Fibroblast of upper back skin (primary cell): Measurements from ENCODE around the gene POLR2I.
A peak's percentile ranks its signal among the peaks of the same experiment; 100 is the strongest.
"Not testable (repeated sequence)": the region's sequence is repeated elsewhere in the genome, so short reads cannot be mapped to it uniquely, and the experiment has no call there.

Experiments used
- DNase-seq: peaks from one replicate; pipeline ENCODE4 v3.0.0-alpha.2; 2013

POLR2I gene

DNA sequence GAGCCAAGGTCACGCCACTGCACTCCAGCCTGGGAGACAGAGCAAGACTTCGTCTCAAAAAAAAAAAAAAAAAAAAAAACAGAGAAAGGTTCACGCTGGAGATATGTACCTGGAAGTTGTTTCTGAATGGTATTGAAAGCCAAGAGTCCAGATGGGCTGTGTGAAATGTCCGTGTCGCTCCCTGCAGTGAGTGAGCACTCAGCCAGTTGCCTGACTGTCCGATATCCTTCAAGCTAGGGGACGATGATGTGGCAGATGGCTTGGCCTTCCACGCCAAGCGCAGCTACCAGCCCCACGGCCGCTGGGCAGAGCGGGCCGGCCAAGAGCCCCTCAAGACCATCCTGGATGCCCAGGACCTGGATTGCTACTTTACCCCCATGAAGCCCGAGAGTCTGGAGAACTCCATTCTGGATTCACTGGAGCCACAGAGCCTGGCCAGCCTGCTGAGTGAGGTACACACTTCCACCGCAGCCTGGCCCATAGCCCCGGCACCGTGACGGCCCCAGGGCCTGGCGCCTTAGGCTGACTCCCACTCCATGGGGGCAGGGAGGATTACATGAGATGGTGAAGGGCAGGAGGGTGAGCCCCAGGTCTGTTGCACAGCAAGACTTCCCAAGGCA lies 15.4 kb downstream of the POLR2I start:
- DNase-seq = no peak

DNA sequence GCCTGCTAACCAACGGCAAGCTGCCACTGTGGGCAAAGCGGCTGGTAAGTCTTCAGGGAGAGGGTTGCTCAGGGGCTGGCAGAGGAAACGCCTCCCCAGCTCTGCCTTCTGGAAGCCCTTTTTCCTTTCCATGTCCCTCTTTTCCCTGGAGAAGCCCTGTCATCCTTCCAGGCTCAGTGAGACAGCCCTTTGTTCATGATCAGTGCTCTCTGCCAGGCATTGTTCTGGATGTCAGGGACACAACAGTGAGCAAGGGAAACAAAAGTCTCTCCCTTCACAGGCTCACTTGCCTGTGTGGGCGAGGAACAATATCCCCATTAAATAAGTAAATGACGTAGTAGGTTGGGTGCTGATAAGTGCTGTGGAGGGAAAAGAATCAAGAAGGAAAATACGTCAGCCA lies 17.6 kb downstream of the POLR2I start:
- DNase-seq = no peak

DNA sequence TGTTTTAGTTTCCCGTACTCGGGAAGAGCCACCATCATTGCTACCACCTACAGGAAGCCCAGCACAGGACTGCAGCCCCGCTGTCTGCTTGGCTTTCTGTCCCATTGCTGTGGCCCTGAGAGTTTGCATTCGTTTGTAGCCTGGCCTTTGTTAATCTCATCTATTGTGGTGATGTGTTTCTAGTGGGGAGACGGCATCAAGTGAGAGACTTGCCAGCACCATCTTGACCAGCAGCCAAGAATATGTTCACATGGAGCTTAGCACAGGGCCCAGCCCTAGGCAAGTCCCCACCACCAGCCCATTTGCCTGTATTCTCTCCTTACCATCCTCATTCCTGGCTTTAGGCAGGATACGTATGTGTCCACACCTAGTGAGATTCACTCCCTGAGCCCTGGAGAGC lies 21.0 kb downstream of the POLR2I start:
- DNase-seq = no peak

DNA sequence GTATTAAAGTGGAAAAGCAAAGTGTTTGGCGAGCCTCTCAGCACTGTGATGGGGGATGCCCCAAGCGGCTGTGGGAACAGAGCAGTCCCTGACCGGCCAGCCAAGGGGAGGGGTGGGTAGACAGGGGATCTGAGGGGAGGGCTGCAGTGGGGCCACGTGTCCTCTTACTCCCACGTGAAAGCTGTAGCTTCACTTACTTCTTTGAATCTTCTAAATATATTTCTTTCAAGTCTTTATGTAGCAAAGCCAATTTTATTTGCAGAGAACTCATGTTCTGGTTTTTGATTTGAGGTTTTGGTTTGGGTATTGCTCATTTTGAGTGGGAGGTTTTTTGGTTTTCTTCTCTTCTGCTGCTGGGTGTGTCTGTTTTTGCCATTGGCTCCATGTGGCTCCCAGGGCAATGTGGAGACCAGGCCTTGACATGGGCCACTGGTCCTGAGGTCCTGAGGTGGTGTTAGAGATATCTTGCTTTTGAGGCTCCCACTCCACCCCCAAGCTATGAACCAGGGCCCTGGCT lies 21.5 kb downstream of the POLR2I start:
- DNase-seq = no peak

DNA sequence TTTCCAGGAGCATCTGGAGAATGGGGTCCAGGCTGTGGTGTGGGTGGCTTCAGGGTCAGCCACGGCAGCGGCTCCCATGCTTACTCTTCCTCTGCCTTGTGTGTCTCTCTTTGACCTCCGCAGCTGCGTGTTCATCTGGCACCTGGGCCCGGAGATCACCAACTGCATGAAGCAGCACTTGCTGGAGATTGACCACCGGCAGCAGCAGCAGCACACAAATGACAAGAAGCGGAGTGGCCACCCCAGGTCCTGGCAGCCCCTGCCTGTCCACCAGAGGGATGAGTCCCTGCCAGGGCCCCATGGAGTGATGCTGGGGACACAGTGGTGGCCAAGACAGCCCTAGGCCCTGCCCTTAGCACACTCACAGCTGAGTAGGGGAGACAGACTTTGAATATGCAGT lies 22.1 kb downstream of the POLR2I start:
- no peak for DNase-seq

DNA sequence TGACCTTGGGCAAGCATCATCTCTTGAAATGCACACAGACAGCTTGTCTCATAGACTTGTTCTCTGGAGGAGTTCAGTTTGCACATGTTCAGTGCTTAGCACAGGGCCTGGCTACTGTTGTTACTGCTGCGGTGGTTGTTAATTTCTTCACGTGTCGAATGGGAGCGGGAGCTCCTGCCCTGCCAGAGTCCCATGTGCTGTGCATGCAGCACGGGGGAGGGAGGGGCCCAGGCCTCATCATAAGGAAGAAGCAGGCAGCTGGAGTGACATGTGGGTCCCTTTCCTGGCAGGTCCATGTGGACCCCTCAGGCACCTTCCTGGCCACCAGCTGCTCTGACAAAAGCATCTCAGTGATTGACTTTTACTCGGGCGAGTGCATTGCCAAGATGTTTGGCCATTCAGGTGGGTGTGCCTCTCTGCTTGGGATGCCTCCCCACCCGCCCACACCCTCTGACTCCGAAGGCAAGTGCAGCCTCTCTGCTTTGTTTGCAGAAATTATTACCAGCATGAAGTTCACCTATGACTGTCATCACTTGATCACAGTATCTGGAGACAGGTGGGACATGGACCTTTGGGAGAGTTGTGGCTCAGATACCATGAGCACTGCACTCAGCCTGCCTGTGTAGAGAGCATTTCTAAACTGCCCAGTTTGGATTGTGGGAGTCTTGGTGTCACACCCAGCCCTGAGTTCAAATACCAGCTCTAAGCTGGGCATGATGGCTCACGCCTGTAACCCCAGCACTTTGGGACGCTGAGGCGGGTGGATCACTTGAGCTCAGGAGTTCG lies 23.6 kb downstream of the POLR2I start:
- no peak for DNase-seq

DNA sequence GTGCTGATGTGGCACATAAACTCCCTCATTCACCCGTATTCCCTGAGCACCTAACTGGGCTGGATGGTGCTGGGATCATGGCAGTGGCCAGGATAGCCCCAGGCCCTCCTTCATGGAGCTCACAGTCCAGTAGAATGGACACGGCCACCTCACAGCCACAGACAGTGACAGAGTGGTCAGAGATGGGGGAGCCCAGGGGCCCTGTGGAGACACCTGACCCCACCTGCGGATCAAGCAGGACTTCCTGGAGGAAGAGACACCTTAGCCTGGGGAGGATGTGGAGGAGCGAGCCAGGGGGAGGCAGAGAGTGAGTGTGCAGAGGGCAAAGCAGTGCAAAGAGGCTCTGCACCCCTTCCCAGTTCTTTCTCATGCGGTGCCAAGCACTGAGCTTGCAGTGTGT lies 24.8 kb downstream of the POLR2I start:
- no peak for DNase-seq

DNA sequence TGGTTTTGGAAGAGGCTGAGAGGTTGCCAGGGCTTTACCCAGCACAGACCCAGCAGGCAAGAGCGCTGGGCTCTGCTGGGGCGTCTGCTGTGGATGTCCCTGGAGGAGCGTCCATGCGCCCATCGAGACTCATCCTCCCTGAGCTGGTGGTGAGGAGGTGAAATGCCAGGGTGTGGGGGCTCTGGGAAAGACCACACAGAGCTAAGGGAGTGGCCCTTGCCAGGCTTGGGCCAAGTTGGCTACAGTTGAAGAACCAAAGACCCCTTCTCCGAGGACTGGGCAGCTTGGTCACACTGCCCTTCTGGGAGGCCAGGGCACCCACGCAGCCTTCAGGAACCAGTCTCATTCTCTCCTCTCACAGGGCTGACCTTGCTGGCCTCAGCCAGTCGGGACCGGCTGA lies 28.3 kb downstream of the POLR2I start:
- DNase-seq = no peak

DNA sequence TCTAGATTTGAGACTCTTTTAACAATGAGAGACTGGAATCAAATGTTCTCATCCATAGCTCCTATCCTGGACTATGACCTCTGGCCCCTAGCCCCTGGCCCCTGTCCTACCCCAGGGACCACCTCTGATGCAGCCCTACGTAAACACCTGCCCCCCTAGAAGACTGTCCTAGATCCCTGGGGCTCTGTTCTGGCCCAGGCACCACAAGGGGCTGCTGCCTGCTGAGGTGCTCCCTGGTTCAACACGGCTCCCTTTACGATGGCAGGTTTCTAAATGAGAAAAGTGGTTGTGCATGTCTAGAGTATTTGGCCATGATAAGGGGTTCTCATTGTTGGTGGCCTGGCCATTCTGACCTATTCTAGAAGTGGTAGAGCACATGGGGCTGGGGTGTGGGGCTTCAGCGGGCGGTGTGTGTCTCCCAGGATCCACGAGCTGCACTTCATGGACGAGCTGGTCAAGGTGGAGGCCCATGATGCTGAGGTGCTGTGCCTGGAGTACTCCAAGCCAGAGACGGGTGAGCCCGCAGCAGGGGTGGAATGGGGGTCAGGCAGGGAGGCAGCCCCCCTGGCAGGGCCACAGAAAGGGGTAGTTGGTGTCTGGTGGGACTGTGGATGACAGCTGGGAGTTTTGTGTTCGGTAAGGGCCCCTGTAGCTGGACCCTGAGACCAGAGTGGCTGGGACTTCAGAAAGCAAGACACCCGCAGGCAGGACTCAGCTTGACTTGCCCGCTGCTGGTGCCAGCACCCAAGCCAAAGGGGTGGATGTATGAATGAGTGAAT lies 30.3 kb downstream of the POLR2I start:
- DNase-seq = no peak

DNA sequence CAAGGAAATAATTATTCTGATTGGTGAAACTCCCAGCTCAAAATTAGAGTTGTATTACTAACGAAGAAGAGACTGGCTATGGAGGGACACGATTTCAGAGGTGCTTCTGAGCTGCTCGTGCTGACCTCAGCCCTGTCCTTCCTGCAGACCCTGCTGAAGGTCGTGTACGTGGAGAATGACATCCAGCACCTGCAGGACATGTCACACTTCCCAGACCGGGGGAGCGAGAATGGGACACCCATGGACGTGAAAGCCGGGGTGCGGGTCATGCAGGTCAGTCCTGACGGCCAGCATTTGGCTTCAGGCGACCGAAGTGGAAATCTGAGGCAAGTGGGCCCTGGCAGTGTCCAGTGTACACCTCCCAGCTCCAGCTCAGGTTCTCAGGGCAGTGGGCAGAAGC lies 31.8 kb downstream of the POLR2I start:
- DNase-seq = no peak

DNA sequence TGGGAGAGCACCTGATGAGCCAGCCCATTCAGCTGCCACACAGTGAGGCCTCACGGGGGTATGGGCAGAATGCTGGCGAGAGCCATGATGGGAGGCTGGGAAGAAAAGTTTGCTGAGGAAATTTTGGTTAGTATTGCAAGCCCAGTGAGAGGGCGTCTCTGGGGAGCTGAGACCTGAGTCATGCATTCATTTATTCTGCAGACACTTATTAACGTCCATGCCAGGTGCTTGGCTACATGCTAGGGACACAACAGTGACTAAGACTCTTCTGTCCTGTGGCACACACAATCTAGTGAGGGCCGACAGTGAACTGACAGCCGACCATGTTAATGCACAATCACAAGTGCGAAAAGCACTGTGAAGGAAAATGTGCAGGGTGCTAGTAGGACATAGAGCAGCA lies 32.8 kb downstream of the POLR2I start:
- peak; percentile 12 for DNase-seq

DNA sequence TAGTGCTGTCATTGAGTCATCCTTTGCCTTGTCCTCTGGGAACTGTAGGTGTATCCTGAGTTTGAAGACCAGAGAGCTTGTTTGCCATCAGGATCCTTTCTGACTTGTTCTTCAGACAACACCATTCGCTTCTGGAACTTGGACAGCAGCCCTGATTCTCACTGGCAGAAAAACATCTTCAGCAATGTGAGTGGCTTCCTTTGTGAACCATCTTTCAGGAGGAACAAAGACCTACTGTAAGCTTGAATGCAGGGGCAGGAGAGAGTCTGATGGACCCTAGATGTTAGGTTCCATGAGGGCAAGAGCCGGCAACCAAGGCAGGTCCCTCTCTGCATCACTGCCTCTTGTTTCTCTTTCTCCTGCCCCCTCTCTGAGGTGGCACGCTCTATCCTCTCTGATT lies 33.3 kb downstream of the POLR2I start:
- no peak for DNase-seq

DNA sequence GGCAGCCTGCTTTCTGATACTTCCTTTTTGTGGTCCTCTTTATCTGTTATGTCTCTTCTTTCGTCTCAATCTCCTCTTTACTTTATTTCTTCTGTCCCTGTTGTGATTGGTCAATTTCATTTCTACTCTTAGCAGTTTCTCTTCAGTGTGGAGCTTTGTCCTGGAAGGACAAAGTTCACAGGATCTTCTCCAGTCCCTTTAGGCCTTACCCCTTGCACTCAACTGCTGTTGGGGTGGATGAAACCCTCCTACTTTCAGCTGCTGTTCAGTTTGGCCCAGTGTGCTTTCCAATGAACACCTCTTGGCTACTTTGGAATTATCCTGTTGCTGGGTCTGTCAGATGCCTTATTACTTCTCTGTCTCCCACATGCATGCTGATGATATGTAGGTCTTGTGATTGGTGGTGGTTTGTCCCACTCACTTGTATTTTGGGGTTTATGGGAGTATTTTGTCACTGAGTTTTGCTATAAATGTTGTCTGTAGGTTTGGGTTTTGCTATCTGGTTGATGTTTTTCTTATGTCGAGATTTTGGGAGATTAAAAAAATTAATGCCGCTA lies 35.2 kb downstream of the POLR2I start:
- no peak for DNase-seq

DNA sequence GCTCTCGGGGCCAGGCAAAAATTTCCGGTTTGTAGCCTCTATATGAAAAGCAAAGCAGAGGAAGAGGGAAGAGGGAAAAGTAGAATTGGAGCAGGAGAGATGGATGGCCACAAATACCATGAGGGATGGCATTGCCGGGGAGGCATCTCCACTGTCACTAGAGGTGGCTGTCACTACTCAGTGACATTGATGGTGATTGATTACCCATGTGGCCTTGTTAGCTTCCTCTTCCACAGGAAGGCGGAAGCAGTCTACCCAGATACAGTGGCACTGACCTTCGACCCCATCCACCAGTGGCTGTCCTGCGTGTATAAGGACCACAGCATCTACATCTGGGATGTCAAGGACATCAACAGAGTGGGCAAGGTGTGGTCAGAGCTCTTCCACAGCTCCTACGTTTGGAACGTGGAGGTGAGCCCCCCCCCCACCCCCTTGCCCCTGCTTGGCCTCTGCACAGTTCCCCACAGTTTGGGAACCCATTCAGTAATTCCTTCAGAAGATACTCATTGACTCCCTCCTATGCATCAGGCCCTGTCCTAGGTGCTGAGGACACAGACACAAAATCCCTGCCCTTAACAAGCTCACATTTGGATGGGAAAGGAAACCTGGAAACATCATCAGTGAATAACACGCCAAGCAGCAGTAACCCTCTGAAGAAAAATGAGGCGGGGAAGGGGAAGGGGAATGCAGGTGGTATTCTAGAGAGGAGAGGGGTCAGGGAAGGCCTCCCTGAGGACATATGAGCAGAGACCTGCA lies 41.4 kb downstream of the POLR2I start:
- DNase-seq = no peak

DNA sequence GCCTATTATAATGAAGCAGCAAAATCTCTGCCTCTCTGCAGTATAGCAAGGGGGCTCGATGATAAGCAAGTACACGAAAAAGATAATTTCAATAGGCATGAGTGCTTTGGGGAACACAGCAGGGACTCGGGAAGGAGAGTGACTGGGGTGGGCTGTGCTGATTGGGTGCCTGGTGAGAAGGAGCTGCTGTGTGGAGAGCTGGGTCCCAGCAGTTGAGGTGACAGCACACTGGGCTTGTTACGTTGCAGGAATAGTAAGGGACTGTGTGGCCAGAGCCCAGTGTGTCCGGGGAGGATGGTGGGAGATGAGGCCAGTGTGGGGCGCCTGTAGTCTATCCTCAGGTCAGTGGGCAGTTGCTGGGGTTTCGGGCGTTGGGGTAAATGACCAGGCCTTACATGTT lies 42.6 kb downstream of the POLR2I start:
- no peak for DNase-seq

DNA sequence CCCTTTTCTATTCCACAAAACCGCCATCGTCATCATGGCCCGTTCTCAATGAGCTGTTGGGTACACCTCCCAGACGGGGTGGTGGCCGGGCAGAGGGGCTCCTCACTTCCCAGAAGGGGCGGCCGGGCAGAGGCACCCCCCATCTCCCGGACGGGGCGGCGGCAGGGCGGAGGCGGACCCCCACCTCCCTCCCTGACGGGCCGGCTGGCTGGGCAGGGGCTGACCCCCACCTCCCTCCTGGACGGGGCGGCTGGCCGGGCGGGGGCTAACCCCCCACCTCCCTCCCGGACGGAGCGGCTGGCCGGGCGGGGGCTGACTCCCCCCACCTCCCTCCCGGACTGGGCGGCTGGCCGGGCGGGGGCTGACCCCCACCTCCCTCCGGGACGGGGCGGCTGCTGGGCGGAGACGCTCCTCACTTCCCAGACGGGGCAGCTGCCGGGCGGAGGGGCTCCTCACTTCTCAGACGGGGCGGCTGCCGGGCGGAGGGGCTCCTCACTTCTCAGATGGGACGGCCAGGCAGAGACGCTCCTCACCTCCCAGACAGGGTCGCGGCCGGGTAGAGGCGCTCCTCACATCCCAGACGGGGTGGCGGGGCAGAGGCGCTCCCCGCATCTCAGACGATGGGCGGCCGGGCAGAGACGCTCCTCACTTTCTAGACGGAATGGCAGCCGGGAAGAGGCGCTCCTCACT lies 45.7 kb downstream of the POLR2I start:
- DNase-seq = not testable (repeated sequence)

DNA sequence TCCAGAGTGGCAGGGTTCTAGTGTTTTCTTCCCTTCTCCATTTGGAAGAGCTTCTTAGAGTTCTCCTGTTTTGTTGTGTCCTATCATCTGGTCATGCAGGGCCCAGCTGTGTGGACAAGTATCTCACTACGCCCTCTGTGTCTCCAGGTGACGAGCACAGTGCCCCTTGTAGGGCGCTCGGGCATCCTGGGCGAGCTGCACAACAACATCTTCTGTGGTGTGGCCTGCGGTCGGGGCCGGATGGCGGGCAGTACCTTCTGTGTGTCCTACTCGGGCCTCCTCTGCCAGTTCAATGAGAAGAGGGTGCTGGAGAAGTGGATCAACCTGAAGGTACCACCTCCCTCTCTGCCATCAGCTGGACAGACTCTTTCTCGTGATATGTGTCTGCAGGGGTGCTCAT lies 47.0 kb downstream of the POLR2I start:
- no peak for DNase-seq

DNA sequence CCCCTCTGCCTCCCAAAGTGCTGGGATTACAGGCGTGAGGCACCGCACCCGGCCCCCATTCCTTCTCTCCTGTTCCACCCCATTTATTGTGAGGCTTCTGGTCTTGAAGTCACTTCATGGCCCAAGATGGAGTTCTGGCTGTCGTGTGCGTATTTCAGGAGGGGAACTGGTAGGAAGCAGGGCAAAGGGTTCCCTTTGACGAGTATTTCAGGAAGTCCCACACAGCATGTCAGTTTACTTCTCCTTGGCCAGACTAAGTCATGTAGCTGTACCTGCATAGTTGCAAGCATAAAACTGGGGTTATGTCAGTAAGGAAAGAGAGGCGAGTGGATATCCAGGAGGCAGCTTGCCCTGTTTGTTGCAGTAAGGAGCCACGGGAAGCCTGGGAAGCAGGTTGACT lies 49.8 kb downstream of the POLR2I start:
- DNase-seq = no peak
